IPS-NIHi11 (cell line): ENCODE measurements around the gene BTBD10.
"Not testable (repeated sequence)": the region's sequence is repeated elsewhere in the genome, so short reads cannot be mapped to it uniquely, and the experiment has no call there.

Experiments
- DNase-seq: peaks from one replicate; pipeline ENCODE4 v3.0.0; 2012; ENCODE audit warnings: mixed read lengths, low spot score

BTBD10 gene

DNA sequence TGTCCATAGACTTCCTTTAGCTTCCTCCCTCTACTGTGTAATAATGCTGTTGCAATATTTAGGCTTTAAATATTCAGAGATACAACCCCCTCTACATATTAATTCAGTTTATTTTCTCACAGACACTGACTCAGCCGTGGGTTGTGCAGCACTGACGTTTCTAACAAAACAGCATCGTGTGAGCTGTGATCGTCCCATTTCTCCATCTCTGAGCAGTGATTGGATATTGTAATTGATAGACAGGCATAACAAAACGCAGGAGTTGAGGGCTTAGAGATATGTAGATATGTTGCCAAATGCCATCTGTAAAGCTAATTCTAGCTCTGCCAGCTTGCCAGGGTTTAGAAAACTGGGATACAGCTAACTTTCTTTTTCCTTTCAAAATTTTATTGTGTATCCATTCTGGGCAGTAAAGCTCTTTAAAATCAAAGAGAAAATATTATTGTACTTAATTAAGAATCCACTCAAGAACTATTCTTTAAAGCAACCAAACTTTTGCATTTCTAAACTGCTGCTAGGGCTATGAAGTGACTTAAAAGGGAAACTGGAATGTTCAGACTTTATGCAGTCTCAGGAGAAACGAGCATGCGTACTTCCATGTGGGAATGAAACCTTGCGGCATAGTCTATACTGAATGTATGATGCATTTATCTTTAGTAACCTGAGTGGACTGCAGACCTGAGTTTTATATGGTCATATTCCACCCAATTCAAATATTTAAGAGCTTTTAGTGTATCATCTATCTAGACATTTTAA lies 22.7 kb downstream of the BTBD10 start:
- peak; percentile 29 for DNase-seq

DNA sequence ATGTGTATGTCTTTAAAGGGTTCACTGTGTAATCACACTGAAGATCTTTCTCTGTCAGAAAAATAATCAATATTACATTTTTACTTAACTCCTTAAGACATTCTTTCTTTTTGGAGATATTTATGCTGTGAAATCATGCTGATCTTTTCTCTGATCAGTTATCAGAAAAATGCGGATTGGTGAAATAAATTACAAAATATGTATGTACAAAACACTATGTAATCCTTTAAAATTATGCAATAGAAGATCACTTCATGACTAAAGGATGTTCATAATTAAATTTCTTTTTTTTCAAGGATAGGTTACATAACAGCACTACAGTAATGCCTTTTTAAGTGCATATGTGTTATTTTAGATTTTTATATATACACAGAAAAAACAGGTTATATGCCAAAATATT lies 24.7 kb downstream of the BTBD10 start:
- no peak for DNase-seq

DNA sequence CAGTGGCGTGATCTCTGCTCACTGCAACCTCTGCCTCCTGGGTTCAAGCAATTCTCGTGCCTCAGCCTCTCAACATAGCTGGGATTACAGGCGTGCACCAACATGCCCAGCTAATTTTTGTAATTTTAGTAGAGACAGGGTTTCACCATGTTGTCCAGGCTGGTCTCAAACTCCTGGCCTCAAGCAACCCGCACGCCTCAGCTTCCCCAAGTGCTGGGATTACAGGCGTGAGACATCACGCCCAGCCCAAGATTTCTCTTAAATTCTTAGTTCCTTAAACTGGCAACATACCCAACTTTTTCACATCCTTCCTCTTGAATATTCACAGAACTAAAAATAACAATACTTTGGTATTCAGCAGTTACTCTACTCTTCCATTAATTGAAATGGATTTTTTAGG lies 26.2 kb downstream of the BTBD10 start:
- DNase-seq: not testable (repeated sequence)

DNA sequence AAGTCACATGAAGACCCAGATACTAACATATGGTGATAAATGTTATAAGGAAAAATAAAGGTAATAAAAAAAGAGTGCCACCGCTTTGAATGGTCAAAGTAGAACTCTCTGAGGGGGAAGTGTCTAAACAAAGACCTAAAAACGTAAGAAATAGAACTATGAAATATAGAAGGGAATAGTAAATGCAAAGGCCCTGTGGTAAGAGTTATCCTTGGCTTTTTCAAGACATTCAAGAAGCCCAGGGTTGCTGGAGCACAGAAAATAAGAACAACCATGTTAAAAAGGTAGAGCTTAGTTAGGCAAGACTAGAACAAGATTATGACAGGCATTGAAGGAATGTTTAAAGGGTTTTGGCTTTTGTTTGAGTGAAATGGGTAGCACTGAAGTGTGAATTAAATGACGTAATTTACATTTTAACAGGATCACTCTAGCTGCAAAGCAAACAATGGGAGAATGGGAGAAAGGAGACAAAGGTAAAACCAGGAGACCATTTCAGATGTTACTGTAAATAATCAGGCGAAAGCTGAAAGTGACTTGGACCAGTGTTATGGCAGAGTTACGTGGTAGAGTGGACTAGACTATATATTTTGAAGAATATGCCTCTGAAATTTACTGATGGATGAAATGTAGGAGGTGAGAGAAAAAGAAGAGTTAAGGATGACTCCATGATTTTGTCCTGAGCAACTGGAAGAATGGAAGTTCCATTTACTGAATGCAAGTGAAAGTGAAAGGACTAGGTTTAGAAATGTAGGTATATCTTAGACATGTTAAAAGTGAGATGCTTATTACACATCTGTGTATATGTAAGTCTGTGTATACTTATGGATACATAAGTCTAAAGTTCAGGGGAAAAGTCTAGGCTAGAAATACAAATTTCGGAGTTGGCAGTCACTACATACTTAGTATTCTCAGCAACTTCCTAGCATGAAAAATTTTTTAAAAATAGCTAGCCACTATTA lies 28.5 kb downstream of the BTBD10 start:
- peak; percentile 27 for DNase-seq

DNA sequence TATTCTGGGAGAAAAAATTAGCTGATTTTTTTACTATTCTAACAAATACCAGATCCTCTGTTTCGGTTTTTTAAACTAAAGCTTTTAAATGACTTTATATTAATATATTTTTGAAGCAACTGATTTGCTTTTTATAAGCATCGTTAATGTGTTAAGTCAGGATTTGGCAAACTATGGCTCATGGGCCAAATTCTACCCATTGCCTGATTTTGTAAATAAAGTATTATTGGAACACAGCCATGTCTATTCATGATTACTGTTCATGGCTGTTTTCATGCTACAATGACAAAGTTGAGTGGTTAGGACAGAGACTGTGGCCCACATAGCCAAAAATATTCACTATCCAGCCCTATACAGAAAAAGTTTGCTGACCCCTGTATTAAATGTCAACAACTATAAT lies 29.6 kb downstream of the BTBD10 start:
- DNase-seq: no peak

DNA sequence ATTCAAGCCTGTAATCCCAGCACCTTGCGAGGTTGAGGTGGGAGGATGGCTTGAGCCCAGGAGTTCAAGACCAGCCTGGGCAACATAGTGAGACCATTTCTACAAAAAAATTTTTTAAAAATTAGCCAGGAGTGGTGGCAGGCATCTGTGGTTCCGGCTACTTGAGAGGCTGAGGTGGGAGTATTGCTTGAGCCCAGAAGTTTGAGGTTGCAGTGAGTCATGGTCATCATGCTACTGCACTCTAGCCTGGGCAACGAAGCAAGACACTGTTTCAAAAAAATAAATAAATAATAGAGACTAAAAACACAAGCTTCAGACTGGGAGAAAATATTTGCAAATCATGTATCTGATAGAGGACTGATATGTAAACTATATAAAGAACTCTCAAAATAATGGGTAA lies 33.2 kb downstream of the BTBD10 start:
- no peak for DNase-seq

DNA sequence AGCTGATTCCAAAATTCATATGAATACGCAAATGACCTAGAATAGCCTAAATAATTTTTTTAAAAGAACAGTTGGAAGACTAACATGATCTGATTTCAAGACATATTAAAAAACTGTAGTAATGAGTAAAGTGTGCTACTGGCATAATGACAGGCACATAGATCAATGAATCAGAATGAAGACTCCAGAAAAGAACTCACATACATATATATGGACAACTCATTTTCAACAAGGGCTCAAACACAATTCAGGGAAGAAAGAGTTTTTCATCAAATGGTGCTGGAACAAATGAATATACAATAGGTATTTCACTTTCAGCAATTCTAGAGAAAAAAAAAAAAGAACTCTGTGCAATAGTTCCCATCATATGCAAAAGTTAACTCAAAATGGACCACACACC lies 33.7 kb downstream of the BTBD10 start:
- DNase-seq: no peak

DNA sequence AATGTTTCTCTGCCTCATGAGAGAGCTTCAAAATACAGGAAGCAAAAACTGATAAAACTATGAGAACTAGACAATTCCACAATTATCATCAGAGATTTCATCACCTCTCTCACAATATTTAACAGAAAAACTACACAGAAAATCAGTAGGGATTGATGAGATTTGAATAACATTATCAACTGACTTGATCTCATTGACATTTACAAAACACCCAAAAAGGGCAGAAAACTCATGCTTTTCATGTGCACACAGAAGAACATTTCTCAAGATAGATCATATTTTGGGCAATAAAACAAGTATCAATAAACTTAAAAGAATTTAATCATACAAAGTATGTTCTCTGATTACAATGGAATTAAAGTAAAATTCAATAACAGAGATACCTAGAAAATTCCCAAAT lies 35.6 kb downstream of the BTBD10 start:
- no peak for DNase-seq

DNA sequence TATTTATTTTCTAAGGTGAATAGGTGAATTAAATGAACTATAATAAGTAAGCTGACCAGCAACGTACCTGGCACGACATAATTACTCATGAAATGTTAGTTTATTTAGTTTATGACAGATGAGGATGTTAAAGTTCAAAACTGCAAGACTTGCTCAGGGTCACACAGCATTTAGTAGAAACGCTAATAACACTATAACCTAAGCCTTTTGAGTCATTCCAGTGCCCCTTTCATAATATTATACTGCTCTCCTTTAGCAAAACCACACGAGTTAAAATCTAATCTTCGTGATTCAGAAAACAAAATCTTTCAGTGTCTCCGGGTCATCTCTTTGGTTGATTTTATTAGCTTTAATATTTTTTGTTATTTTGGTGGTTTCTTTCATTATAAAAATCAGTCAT lies 39.6 kb downstream of the BTBD10 start:
- DNase-seq: no peak

DNA sequence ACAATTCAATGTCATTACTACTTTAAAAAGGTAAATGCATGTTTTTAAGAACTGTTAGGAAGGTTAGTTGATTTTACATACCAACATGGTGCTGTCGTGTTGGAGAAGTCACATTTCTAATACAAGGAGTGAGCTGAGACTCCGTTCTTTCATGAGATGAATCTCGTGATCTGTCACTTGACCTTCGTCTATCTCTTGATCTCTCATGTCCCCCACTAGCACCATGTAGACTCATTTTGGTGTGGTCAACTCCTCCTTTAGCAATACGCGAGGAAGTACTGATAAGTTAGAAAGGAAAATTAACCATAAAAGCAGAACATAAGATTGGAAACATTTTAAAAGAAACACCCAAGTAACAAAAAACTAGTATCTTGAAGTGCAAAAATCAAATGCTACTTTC lies 41.5 kb downstream of the BTBD10 start:
- no peak for DNase-seq

DNA sequence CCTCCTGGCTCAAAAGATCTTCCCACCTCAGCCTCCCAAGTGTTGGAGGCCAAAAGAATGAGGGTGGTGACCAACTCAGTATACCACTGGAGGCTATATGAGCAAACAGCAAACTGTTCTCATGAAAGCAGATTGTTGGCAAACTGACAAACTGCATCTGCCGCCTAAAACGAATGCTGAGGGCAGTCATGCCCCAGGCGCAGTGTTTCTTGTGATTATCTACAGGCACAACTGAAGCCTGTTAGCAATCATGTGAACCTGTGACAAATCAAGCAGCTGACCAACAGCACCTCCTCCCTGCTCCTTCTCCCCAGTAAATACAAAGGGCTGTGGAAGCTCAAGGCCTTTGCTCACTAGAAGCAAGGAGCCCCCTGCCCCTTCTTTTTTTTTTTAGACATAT lies 47.8 kb downstream of the BTBD10 start:
- DNase-seq: no peak

DNA sequence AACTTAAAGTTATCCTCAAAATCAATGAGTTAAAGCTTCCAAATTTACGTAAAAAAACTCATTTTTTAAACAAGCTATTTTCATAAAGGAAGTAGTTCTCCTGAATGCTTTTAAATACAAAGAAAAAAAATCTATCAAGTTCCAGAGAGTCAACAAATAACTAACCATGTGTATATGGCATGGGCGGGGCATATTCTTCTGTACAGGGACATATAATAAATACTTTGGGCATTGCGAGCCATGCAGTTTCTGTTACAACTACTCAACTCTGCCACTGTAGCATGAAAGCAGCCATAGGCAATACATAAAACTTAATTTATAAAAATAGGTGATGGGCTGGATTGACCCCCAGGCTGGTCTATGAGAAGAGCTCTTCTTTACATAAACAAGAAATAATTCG lies 57.8 kb downstream of the BTBD10 start:
- DNase-seq: no peak

DNA sequence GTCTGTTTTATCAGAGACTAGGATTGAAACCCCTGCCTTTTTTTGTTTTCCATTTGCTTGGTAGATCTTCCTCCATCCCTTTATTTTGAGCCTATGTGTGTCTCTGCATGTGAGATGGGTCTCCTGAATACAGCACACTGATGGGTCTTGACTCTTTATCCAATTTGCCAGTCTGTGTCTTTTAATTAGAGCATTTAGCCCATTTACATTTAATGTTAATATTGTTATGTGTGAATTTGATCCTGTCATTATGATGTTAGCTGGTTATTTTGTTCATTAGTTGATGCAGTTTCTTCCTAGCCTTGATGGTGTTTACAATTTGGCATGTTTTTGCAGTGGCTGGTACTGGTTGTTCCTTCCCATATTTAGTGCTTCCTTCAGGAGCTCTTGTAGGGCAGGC lies 64.7 kb downstream of the BTBD10 start:
- DNase-seq: not testable (repeated sequence)

DNA sequence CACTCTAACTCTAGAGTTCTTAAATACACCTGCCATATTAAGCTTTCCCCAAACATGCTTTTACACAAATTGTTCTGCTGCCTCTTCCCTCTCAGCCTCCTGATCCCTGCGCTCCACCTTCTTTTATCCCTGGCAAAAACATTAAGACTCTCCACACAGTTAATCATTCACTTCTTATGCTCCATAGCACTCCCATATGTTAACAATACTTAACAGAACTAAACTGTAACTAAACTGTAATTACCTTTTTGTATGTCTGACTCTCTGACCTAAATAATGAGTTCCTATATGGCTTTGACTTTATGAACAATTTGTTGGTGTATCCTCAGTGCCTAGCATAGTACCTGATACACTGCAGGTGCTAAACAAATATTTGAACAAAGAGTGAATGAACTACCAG lies 71.8 kb downstream of the BTBD10 start:
- no peak for DNase-seq

DNA sequence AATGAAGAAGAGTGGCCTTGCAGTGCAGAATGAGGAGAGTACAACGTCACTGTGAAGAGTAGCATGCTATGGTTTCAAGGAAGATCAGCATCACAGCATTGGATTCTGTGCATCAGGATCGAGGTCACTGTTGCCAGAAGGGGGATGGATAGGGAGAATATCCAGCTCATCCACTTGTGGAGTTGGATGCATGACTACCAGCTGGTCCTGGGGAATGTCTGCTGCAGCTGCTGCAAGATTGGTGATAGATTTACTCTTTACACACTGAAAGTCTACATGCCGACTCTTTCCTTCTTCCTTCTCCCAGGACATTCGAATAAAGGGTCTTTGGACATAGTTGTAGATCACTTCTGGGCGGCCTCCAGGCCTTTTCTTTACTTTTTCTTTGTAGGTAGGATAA lies 74.3 kb downstream of the BTBD10 start:
- DNase-seq: no peak

DNA sequence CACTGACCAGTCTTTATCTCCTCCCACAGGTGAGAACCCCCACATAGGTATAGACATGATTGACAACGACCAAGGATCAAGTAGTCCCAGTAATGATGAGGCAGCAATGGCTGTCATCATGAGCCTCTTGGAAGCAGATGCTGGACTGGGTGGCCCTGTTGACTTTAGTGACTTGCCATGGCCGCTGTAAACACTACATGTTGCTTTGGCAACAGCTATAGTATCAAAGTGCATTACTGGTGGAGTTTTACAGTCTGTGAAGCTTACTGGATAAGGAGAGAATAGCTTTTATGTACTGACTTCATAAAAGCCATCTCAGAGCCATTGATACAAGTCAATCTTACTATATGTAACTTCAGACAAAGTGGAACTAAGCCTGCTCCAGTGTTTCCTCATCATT lies 76.5 kb downstream of the BTBD10 start:
- DNase-seq: no peak

DNA sequence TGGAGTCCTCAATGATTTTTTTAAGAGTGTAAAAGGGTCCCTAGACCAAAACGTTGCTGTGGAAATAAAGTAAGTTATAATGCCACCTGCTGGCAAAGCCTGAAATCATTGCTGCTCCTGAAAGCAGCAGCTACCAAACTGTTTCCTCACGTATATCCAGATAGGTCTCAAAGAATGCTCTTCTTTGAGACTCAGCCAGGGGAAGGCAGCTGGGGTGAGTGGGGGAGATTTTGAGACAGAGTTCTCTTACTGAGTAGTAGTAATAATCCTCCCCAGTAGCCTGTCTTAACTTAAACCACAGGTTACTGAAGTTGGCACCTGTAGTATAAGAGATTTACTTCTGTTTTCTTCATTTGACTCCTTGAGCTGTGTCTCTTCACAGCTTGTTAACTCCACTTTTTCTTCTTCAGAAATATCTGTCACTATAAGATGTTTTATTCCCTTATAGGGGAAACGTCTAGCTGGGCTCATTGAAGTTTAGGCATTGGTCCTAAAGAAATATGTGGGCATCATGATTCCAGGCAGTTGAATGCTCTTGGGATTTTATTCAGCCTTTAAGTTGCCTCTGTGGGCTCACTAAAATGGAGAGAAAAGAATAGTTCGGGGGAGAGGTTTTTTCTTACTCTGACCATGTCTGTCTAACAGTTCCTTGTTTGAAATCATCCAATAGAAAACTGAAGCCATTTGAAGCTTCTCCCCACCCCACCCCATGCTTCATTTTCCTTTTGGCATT lies 77.9 kb downstream of the BTBD10 start:
- DNase-seq: peak; percentile 62

DNA sequence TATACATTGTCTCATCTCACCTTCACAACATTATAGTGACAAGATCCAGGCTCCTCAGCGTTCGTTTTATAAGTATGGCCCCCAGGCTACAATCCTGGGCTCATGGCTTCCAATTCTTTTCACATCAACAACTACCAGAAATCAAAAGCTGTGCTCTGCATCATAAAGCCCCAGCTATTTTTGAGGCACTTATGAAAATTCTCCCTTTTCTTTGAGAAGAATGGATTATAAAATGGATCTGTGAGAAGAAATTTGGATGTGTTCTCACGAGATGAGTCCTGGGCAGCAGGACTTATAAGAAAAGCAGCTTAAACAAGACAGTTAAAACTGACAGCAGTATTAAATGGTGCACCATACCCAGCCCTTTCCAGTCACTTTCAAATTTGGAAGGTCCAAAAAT lies 80.3 kb downstream of the BTBD10 start:
- DNase-seq: no peak

DNA sequence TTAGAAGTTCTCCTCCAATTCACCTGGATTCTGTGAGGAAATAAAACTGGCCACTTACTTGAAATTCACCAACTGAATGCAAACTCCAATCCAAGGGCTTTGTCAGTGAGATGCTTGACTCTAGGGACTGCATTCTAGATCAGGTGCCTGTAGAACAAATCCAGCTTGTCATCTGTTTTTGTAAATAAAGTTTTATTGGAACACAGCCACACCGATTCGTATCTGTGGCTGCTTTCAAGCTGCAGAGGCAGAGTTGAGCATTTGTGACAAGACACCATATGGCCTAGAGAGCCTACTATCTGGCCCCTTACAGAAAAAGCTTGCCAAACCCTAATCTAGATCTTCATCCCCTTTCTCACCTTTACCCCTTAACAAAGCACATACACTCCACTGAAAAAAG lies 82.3 kb downstream of the BTBD10 start:
- no peak for DNase-seq

DNA sequence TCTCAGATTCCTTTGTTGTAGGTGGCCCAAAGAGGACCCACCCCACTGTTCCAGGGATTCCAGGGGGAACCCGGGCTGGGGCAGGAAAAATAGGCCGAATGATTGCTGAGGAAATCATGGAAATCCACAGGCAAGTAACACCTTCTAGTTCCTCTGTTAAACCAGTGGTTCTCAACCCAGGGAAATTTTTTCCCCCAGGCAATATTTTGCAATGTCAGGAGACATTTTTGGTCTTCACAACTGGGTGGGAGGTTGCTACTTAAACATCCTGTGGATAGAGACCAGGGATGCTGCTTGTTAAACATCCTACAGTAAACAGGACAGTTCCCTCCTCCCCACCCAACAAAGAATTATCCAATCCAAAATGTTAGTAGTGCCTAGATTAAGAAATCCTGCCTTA lies 84.7 kb downstream of the BTBD10 start:
- DNase-seq: no peak

DNA sequence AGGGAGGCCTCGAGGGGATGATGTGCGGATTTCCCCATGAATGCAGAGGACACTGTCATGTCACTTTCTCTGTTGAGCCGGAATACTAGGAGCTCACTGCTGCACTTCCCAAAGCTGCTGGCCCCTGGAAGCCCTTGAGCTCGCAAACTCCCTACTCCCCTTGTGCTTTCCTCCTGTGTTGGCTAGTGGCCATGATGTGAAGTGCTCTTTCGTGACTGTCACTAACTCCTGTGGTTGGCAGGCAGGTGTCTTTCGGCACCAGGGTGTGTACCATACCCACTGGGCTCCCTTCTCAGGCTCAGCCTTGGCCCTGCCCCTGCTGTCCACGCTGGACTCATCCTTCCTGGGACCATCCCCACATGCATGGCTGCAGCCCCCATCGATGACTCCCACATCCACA lies 86.2 kb downstream of the BTBD10 start:
- DNase-seq: no peak

DNA sequence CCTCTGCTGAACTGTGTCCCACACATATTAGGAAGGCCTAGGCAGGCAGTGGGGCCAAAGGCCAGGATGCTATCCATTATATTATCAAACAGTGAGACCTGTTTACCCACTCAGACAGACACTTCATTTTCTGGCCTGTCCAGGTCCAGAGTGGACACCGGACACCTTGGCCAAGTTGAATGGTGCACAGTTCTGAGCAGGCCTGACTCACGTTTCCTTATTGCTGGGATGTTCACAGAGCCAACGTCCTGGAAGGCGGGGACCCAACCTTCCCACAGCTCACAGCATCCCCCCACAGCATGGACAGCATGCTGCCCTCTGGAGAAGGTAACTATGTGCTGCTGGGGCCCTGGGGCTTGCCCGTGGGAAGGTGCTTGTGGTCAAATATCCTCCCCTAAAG lies 86.6 kb downstream of the BTBD10 start:
- DNase-seq: no peak

DNA sequence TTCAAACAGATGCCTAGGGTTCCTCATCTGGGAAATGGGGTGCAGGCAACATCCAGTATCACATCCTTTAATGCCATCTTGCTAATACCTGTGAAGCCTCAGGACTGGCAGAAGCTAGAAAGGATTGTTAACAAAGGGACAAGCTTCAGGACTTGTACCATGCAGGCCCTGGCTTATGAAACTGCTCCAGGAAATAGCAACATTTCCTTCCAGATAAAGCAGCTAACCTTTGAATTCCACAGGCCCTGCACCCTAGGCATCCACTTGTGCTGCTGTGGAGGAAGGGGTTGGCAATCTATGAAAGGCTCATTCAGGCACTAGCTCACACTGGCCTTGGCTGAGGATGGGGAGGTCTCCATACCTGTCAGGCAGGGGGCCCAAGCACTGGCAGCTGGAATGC lies 87.2 kb downstream of the BTBD10 start:
- DNase-seq: no peak
